Body of pancreas (tissue), 4 donors: ENCODE results near the gene IGF1R.

ENCODE experiments used
- CTCF ChIP-seq, 7 experiments: fragments of 450-650 bp in 4 of 7; fragments of 200-600 bp in 3 of 7; sonication (generic) in 3 of 7; IDR thresholded peaks; one replicate each; pipeline ENCODE4 v1.5.1; 2016 to 2019; ENCODE audit warnings: antibody characterized with exemption in 7 of 7
- POLR2A ChIP-seq, 3 donors: fragments of 450-650 bp; IDR thresholded peaks; one replicate each; pipeline ENCODE4 v1.6.1; 2016; ENCODE audit warnings: antibody characterized with exemption in 3 of 3, mild to moderate bottlenecking in 2 of 3

GRCh38 chr15:98725874-98726273, 77.5 kb downstream of the IGF1R start:
- no peak for TF ChIP-seq CTCF (IDR thresholded peaks at IDR 0.05)
- TF ChIP-seq POLR2A (IDR thresholded peaks at IDR 0.05), result no peak
